ENCODE results near the gene MKLN1. TPM values are rescaled to one million over a fixed set of nuclear protein-coding genes. Genes with fewer than 3 reads are reported as not detected.
A peak's percentile ranks its signal among the peaks of the same experiment; 100 is the strongest.
"Not testable (repeated sequence)": the region's sequence is repeated elsewhere in the genome, so short reads cannot be mapped to it uniquely, and the experiment has no call there.

Gene MKLN1
- total RNA-seq, 2 donors from 2014 or later, result 46.7 to 56.2 TPM

DNA sequence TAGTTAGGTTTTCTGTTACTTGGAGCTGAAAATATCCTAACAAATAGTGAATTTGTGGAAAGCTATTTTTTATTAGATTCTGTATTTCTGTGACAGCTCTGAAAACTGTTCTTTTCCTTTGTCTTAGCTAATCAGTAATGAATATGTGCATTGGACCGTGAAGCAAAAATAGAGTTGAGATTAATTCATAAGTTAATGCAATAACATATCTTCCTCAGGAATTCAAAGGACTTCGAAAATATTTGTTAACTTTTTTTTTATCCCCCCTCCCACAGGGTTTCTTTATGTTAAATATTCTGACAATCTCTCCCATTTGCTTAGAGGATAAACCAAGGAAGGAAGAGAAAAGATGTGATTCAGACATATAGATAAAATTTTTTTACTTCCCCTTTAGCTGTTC is 127.3 kb downstream of the MKLN1 start:
- H3K27me3 Mint-ChIP-seq, result no peaks in the 10 kb centered on the region
- no peaks in the 10 kb centered on the region for H3K9me3 Mint-ChIP-seq
- peaks cover 0 to 8% of the 10 kb centered on the region in 2 donors for H3K4me1 Mint-ChIP-seq (ENCODE audit: low read depth in 2 of 2)
- H3K27ac Mint-ChIP-seq, result no peak overlapping the region
- H3K4me3 Mint-ChIP-seq, result no peak overlapping the region
- ATAC-seq, result no peak
- DNase-seq (ENCODE audit: low spot score), result no peak
- no peaks in the 10 kb centered on the region for H3K36me3 Mint-ChIP-seq

DNA sequence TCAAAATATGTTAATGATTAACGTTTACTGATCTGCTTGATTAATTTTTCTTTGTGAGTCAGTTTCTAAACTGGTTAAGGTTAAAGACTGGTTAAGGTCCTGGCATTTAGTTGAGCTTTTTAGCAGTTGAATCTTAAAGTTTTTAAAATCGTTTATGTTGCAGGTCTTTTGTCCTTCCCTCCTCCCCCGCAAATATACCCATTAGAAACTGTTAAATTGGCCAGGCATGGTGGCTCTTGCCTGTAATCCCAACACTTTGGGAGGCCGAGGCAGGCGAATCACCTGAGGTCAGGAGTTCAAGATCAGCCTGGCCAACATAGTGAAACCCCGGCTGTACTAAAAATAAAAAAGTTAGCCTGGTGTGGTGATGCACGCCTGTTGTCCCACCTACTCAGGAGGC is 127.9 kb downstream of the MKLN1 start:
- H3K9me3 Mint-ChIP-seq, result no peaks in the 10 kb centered on the region
- no peaks in the 10 kb centered on the region for H3K27me3 Mint-ChIP-seq
- H3K4me1 Mint-ChIP-seq (ENCODE audit: low read depth in 2 of 2), result peaks cover 0 to 8% of the 10 kb centered on the region in 2 donors
- DNase-seq (ENCODE audit: low spot score) (no peak), ATAC-seq (no peak)
- no peak overlapping the region for H3K4me3 Mint-ChIP-seq
- H3K27ac Mint-ChIP-seq, result no peak overlapping the region
- no peaks in the 10 kb centered on the region for H3K36me3 Mint-ChIP-seq

DNA sequence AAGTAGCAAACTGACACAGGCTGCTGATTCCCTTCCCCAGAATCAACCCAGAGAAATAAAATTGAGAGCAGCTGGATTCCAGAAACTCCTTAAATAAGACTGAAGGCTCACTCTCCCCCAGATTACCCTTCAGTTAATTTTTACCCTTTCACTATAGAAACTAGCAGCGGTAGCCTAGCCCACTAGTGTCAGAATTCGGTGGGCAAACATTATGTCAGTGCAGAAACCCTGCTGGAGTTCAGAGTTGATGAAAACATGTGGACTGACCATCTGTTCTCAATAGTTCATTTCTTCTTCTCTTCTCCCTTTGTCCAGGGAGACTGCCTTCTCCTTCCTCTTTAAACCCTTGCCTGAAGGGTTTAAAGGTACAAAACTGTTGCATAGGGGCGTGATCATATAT is 128.7 kb downstream of the MKLN1 start:
- no peaks in the 10 kb centered on the region for H3K36me3 Mint-ChIP-seq
- no peaks in the 10 kb centered on the region for H3K9me3 Mint-ChIP-seq
- no peak overlapping the region for H3K27ac Mint-ChIP-seq
- ATAC-seq, result no peak
- no peaks in the 10 kb centered on the region for H3K27me3 Mint-ChIP-seq
- H3K4me1 Mint-ChIP-seq (ENCODE audit: low read depth in 2 of 2), result peaks cover 0 to 8% of the 10 kb centered on the region in 2 donors
- no peak overlapping the region for H3K4me3 Mint-ChIP-seq
- no peak for DNase-seq (ENCODE audit: low spot score)

DNA sequence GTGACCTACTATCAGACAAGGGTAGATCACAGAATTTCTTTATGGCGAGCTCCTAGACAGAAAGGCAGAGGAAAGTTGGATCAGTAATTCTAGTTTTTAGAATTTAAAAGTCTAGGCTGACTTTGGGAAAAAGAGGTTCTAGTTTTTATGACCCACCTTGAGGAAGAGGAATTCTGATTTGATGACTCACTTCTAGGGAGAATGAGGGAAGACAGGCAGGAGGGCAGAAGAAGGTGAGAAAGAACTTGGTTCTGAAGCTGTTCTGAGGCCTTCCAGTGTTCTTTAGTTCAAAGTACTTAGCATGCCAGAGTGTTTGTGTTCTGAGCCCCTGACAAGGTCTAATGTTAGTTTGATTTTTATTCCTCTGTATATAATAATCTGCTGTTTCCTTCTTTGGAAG is 131.6 kb downstream of the MKLN1 start:
- ATAC-seq, result no peak
- Mint-ChIP-seq H3K36me3 (no peaks in the 10 kb centered on the region), H3K4me3 (no peak overlapping the region), H3K27me3 (no peaks in the 10 kb centered on the region), H3K27ac (no peak overlapping the region), H3K4me1 (ENCODE audit: low read depth in 2 of 2) (peaks cover 0 to 8% of the 10 kb centered on the region in 2 donors), H3K9me3 (no peaks in the 10 kb centered on the region)
- DNase-seq (ENCODE audit: low spot score), result no peak

DNA sequence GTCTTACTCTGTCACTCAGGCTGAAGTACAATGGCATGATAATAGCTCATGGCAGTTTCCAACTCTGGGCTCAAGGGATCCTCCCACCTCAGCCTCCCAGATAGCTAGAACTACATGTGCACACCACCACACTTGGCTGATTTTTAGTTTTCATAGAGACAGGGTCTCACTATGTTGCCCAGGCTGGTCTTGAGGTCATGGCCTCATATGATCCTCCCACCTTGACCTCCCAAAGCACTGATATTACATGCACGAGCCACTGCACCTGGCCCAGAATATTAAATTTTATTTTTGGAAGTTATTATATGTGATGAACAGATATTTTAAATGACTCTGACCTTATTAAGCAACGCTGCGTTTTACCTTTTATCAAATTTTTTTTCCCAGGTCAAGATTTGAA is 134.4 kb downstream of the MKLN1 start:
- no peak overlapping the region for H3K4me3 Mint-ChIP-seq
- H3K27me3 Mint-ChIP-seq, result no peaks in the 10 kb centered on the region
- H3K4me1 Mint-ChIP-seq (ENCODE audit: low read depth in 2 of 2), result peaks cover 0 to 4% of the 10 kb centered on the region in 2 donors
- H3K36me3 Mint-ChIP-seq, result no peaks in the 10 kb centered on the region
- DNase-seq (ENCODE audit: low spot score) (no peak), ATAC-seq (no peak)
- H3K9me3 Mint-ChIP-seq, result no peaks in the 10 kb centered on the region
- no peak overlapping the region for H3K27ac Mint-ChIP-seq

DNA sequence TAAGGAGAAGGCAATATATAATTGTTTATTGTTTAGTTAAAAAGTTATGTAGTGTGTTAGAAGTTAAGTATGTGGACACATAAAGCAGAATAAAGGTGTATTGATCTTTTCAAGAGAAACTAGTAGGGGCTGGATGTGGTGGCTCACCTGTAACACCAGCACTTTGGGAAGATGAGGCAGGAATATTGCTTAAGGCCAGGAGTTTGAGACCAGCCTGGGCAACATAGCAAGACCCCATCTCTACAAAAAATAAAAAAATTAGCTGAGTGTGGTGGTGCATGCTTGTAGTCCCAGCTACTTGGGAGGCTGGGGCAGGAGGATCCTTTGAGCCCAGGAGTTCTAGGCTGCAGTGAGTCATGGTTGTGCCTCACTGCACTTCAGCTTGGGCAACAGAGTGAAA is 135.0 kb downstream of the MKLN1 start:
- H3K4me3 Mint-ChIP-seq; DNase-seq (ENCODE audit: low spot score); H3K4me1 Mint-ChIP-seq (ENCODE audit: low read depth in 2 of 2); H3K36me3 Mint-ChIP-seq; H3K27me3 Mint-ChIP-seq; ATAC-seq; H3K27ac Mint-ChIP-seq; H3K9me3 Mint-ChIP-seq: not testable (repeated sequence)

DNA sequence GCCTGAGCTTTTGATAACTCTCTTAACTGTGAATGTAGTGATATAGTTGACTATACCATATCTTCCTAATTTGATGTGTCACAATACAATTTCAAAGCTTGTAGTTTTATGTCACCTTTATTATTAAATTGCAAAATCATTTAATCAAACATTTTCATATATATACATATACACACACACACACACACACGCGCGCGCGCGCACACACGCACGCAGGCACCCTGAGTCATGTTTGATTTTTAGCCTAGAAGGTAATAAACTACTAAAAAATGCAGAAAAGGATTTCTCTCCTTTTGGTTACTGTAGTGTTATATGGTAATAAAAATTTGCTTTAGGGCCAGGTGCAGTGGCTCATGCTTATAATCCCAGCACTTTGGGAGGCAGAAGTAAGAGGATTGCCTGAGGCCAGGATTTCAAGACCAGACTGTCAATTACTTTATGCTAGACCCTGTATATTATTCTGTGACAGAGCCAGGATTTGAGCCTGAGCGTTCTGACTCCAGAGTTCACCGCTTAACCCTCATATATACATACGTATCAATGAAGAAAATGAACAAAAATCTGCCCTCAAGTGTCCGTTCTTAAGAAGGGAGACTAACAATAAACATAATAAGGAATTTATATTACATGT is 139.2 kb downstream of the MKLN1 start:
- H3K4me3 Mint-ChIP-seq, result no peak overlapping the region
- H3K27ac Mint-ChIP-seq, result no peak overlapping the region
- ATAC-seq (no peak), DNase-seq (ENCODE audit: low spot score) (no peak)
- no peaks in the 10 kb centered on the region for H3K9me3 Mint-ChIP-seq
- H3K4me1 Mint-ChIP-seq (ENCODE audit: low read depth in 2 of 2), result no peaks in the 10 kb centered on the region
- H3K27me3 Mint-ChIP-seq, result no peaks in the 10 kb centered on the region
- H3K36me3 Mint-ChIP-seq, result peaks cover 14% of the 10 kb centered on the region

DNA sequence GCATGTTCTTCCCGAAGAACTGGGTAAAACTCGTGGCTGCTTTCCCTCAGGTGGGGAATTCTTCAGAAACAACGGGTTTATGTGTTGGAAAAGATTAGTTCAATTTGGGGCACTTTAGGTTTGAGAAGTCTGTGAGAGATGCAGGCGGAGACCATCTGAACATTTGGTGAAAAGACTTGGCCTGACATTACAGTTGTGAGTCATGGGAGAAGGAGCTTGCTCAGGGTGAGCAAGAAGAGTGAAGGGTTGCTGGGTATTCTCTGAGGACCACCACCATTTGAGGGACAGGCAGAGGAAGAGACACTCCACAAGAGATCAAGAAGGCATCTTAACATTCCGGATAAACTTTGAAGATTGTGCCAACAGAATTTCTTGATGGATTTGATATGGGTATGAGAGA is 140.1 kb downstream of the MKLN1 start:
- Mint-ChIP-seq H3K9me3 (no peaks in the 10 kb centered on the region), H3K4me1 (ENCODE audit: low read depth in 2 of 2) (no peaks in the 10 kb centered on the region), H3K4me3 (no peak overlapping the region), H3K27ac (no peak overlapping the region), H3K36me3 (peaks cover 14% of the 10 kb centered on the region), H3K27me3 (no peaks in the 10 kb centered on the region)
- ATAC-seq, result no peak
- no peak for DNase-seq (ENCODE audit: low spot score)

DNA sequence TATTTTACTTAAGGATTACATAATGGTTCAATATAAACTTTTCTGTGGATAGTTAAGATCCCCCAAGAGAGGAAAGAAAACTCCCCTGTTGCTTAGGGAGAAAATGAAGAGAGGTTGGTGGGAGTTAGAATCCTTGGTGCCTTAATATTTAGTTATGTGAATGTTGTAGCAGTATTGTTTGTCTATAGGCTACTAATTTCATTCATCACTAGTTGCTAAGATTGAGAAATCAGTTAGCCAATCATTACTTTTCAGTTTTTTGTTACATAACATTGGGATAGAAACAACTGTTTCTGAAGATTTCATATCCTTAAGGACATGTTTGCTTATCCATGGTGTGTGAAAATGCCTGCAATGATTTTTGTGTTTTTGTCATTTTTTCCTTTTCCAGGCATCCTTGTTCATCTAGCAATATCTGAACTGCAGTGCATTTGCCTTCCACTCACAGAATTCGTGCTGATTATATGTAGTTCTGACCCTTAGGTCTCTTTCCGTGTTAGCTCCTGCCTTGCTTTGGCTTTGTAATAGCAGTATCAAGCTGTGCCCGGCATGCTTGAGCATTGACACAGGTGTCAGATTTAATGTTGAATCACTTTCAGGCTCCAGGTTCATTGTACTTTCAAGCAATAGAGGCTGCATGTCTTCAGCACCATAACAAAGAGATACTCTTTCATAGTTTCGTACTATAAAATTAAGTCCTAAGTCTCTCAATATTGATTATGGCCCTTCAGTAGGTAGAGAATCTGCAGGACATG is 143.8 kb downstream of the MKLN1 start:
- H3K4me3 Mint-ChIP-seq, result no peak overlapping the region
- peaks cover 14% of the 10 kb centered on the region for H3K36me3 Mint-ChIP-seq

DNA sequence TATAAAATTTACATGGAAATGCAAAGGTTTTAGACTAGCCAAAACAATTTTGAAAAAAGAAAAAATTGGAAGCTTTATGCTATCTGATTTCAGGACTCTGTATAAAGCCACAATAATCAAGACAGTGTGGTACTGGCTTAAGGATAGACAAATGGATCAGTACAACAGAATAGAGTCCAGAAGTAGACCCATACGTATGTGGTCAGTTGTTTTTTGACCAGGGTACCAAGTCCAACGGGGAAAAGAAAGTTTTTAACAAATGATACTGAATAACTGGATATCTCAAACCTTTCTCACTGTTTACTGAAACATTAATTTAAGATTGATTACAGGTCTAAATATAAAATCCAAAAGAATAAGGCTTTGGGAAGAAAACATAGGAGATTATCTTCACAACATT is 149.1 kb downstream of the MKLN1 start:
- no peak for ATAC-seq
- no peak overlapping the region for H3K4me3 Mint-ChIP-seq
- H3K4me1 Mint-ChIP-seq (ENCODE audit: low read depth in 2 of 2), result peaks cover 0 to 3% of the 10 kb centered on the region in 2 donors
- no peaks in the 10 kb centered on the region for H3K36me3 Mint-ChIP-seq
- H3K27me3 Mint-ChIP-seq, result no peaks in the 10 kb centered on the region
- no peak overlapping the region for H3K27ac Mint-ChIP-seq
- no peak for DNase-seq (ENCODE audit: low spot score)
- H3K9me3 Mint-ChIP-seq, result no peaks in the 10 kb centered on the region

More for the DNA sequence above, 143.8 kb downstream of the MKLN1 start:
- Mint-ChIP-seq H3K4me1 (ENCODE audit: low read depth in 2 of 2) (peaks cover 0 to 3% of the 10 kb centered on the region in 2 donors), H3K27me3 (no peaks in the 10 kb centered on the region), H3K27ac (no peak overlapping the region), H3K9me3 (no peaks in the 10 kb centered on the region)
- DNase-seq (ENCODE audit: low spot score) (no peak), ATAC-seq (no peak)

DNA sequence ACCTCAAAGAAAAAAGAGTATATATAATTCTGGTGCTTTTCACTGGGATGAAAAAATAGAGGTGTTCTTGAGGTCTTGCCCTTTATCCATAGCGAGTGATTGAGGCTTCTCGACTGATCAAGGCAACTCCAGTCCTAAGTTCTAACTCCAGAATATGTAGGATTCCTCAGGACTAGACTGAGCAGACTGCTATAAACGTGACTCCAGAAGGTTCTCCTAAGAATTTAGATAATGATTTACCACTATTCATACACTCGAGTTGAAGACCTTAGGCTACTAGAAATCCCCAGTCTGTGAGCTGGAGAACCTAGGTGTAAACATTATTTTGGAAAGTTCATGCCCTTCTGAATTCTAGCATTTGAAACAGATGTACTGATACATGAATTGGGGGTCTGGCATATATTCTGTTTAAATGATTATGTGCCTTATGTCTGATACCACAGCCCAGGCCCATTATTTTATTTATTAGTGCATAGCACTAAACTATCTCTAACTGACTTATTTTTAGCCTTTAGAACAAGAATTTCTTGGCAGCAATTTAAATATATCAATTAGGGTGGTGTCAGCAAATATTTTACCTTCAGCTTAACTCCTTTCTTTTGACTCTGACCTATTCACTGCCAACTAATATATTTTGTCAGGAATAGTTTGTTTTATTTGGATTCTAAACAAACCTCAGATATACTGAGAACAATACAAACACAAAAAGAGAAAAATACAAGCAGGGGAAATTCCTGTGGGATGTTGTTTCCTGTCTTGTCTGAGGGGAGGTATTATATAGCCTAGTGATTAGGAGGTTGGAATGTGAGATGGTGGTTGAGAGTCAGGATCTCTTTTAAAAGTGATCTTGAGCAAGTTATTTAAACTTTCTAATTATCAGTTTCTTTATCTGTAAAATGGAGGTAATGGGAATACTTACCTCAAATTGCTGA is 153.0 kb downstream of the MKLN1 start:
- peaks cover 5 to 8% of the 10 kb centered on the region in 2 donors for H3K4me1 Mint-ChIP-seq (ENCODE audit: low read depth in 2 of 2)
- no peak for DNase-seq (ENCODE audit: low spot score)
- H3K27ac Mint-ChIP-seq, result peak overlapping the region in 1 of 2 donors; percentile 26
- no peaks in the 10 kb centered on the region for H3K9me3 Mint-ChIP-seq
- H3K27me3 Mint-ChIP-seq, result no peaks in the 10 kb centered on the region
- H3K4me3 Mint-ChIP-seq, result no peak overlapping the region
- H3K36me3 Mint-ChIP-seq, result peaks cover 5% of the 10 kb centered on the region
- ATAC-seq, result no peak

DNA sequence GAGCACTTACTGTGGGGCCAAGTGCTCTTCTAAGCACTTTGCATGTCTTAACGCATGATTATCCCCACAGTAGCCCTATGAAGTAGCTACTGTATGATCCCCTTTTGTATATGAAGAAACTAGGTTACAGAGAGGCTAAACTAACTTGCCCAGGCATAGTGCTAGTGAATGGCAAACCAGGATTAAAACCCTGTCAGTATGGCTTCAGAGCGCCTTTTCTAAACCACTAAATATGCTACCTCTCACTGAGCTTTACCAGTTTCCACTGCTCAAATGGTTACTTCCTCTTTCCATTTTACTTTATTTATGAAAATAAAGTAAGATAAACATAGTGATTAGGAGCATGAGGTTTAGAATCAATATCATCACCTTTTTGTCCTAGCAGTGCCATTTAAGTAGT is 155.1 kb downstream of the MKLN1 start:
- DNase-seq (ENCODE audit: low spot score), result no peak
- peaks cover 5% of the 10 kb centered on the region for H3K36me3 Mint-ChIP-seq
- H3K4me1 Mint-ChIP-seq (ENCODE audit: low read depth in 2 of 2), result peaks cover 5 to 8% of the 10 kb centered on the region in 2 donors
- H3K27ac Mint-ChIP-seq, result no peak overlapping the region
- no peaks in the 10 kb centered on the region for H3K27me3 Mint-ChIP-seq
- ATAC-seq, result no peak
- no peak overlapping the region for H3K4me3 Mint-ChIP-seq
- no peaks in the 10 kb centered on the region for H3K9me3 Mint-ChIP-seq

DNA sequence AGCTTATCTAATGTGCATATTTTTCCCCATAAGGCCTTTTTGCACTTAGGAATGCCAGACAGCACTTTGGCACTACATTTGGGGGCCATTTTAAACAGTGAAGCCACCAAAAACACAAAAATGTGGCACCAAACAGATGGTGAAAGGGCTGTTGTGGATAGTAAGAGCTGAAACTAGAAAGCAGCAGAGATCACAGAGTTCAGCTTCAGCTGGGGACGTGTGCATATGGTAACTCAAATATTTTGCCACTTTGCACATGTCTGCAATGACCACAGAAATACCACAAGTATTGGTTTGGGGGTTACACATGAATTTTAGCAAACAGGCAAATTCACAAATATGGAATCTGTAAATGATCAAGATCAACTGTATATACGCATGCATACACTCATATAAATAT is 155.9 kb downstream of the MKLN1 start:
- H3K27me3 Mint-ChIP-seq, result no peaks in the 10 kb centered on the region
- H3K36me3 Mint-ChIP-seq, result peaks cover 5% of the 10 kb centered on the region
- peaks cover 5 to 8% of the 10 kb centered on the region in 2 donors for H3K4me1 Mint-ChIP-seq (ENCODE audit: low read depth in 2 of 2)
- H3K27ac Mint-ChIP-seq, result no peak overlapping the region
- ATAC-seq (no peak), DNase-seq (ENCODE audit: low spot score) (no peak)
- no peaks in the 10 kb centered on the region for H3K9me3 Mint-ChIP-seq
- no peak overlapping the region for H3K4me3 Mint-ChIP-seq

DNA sequence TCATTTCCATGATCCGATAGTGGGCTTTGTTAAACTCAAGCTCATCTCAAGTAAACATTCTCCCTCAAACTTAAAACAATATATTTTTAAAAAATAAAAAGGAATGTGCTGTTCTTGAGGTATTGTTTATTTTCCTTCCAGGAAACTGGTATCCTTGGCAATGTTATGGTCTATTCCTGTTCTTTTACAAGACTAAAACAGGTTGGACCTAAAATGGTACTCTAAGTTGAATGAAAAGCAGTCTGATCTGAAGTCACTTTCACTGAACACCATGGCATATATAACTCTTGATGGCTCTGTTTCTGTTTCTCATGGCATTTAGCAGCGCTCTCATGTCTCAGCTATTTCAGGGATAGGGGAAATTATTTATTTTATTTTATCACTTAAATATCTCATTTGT is 158.7 kb downstream of the MKLN1 start:
- no peak for ATAC-seq
- no peak overlapping the region for H3K4me3 Mint-ChIP-seq
- H3K4me1 Mint-ChIP-seq (ENCODE audit: low read depth in 2 of 2), result peaks cover 5 to 8% of the 10 kb centered on the region in 2 donors
- H3K9me3 Mint-ChIP-seq, result no peaks in the 10 kb centered on the region
- peaks cover 5% of the 10 kb centered on the region for H3K36me3 Mint-ChIP-seq
- H3K27me3 Mint-ChIP-seq, result no peaks in the 10 kb centered on the region
- no peak overlapping the region for H3K27ac Mint-ChIP-seq
- DNase-seq (ENCODE audit: low spot score), result no peak

Data from natural killer cell treated with Interleukin-12 subunit alpha and Interleukin-12 subunit beta and Interleukin-15 and Interleukin-18, amount 100 ng/mL, for 72 hours (primary cell).